ENCODE results near the gene NDFIP2.
"Not testable (repeated sequence)": the region's sequence is repeated elsewhere in the genome, so short reads cannot be mapped to it uniquely, and the experiment has no call there.

Gene NDFIP2

GRCh38 chr13:79590394-79590676, 109.4 kb downstream of the NDFIP2 start:
- TF ChIP-seq CTCF (IDR thresholded peaks at IDR 0.05), result no peak
- no peaks in the 10 kb centered on the region for H3K27me3 ChIP-seq
- H3K27ac ChIP-seq, result no peak overlapping the region
- no peaks in the 10 kb centered on the region for H3K9me3 ChIP-seq
- no peaks in the 10 kb centered on the region for H3K36me3 ChIP-seq
- H3K4me3 ChIP-seq (ENCODE audit: low read depth in 1 of 2, low read length in 1 of 2), result no peak overlapping the region
- H3K4me1 ChIP-seq (ENCODE audit: control insufficient read depth in 1 of 2, insufficient read depth in 1 of 2, low read depth in 1 of 2, low read length in 1 of 2), result peaks cover 0 to 12% of the 10 kb centered on the region in 2 experiments

- H3K36me3 ChIP-seq, result no peaks in the 10 kb centered on the region
- no peaks in the 10 kb centered on the region for H3K9me3 ChIP-seq
- peaks cover 0 to 12% of the 10 kb centered on the region in 2 experiments for H3K4me1 ChIP-seq (ENCODE audit: control insufficient read depth in 1 of 2, insufficient read depth in 1 of 2, low read depth in 1 of 2, low read length in 1 of 2)
- H3K27me3 ChIP-seq, result no peaks in the 10 kb centered on the region
- H3K27ac ChIP-seq, result no peak overlapping the region
- H3K4me3 ChIP-seq (ENCODE audit: low read depth in 1 of 2, low read length in 1 of 2), result no peak overlapping the region
- TF ChIP-seq CTCF (IDR thresholded peaks at IDR 0.05), result no peak
Observed at GRCh38 chr13:79591493-79591892, 110.5 kb downstream of the NDFIP2 start.

GRCh38 chr13:79593121-79593520, 112.2 kb downstream of the NDFIP2 start:
- Histone ChIP-seq H3K4me3 (ENCODE audit: low read depth in 1 of 2, low read length in 1 of 2) (no peak overlapping the region), H3K4me1 (ENCODE audit: control insufficient read depth in 1 of 2, insufficient read depth in 1 of 2, low read depth in 1 of 2, low read length in 1 of 2) (peaks cover 0 to 12% of the 10 kb centered on the region in 2 experiments), H3K27ac (no peak overlapping the region), H3K27me3 (no peaks in the 10 kb centered on the region), H3K9me3 (no peaks in the 10 kb centered on the region), H3K36me3 (no peaks in the 10 kb centered on the region)
- TF ChIP-seq CTCF (IDR thresholded peaks at IDR 0.05), result no peak

GRCh38 chr13:79593641-79594275, 112.8 kb downstream of the NDFIP2 start:
- no peak overlapping the region for H3K4me3 ChIP-seq (ENCODE audit: low read depth in 1 of 2, low read length in 1 of 2)
- TF ChIP-seq CTCF (IDR thresholded peaks at IDR 0.05), result no peak
- H3K27me3 ChIP-seq, result no peaks in the 10 kb centered on the region
- H3K36me3 ChIP-seq, result no peaks in the 10 kb centered on the region
- no peak overlapping the region for H3K27ac ChIP-seq
- H3K9me3 ChIP-seq, result no peaks in the 10 kb centered on the region
- H3K4me1 ChIP-seq (ENCODE audit: control insufficient read depth in 1 of 2, insufficient read depth in 1 of 2, low read depth in 1 of 2, low read length in 1 of 2), result peaks cover 0 to 12% of the 10 kb centered on the region in 2 experiments

GRCh38 chr13:79600146-79600545, 119.2 kb downstream of the NDFIP2 start:
- H3K4me3 ChIP-seq (ENCODE audit: low read depth in 1 of 2, low read length in 1 of 2); H3K9me3 ChIP-seq; H3K27ac ChIP-seq; H3K4me1 ChIP-seq (ENCODE audit: control insufficient read depth in 1 of 2, insufficient read depth in 1 of 2, low read depth in 1 of 2, low read length in 1 of 2); H3K27me3 ChIP-seq; H3K36me3 ChIP-seq: not testable (repeated sequence)

GRCh38 chr13:79602936-79603335, 122.0 kb downstream of the NDFIP2 start:
- TF ChIP-seq CTCF (IDR thresholded peaks at IDR 0.05), result no peak
- no peaks in the 10 kb centered on the region for H3K36me3 ChIP-seq
- no peaks in the 10 kb centered on the region for H3K4me1 ChIP-seq (ENCODE audit: control insufficient read depth in 1 of 2, insufficient read depth in 1 of 2, low read depth in 1 of 2, low read length in 1 of 2)
- H3K27me3 ChIP-seq, result no peaks in the 10 kb centered on the region
- no peak overlapping the region for H3K4me3 ChIP-seq (ENCODE audit: low read depth in 1 of 2, low read length in 1 of 2)
- H3K27ac ChIP-seq, result no peak overlapping the region
- no peaks in the 10 kb centered on the region for H3K9me3 ChIP-seq

All from neutrophil (primary cell).